C4-2B (cell line): ENCODE data around the gene B3GAT1.

Source experiments
- H3K27ac ChIP-seq: fragments of 450-650 bp; 2 replicates; pipeline ENCODE4 v1.5.1; 2017
- ZFX ChIP-seq: fragments of 450-650 bp; IDR thresholded peaks from 2 replicates; pipeline ENCODE4 v1.6.1; 2017
- TF ChIP-seq, protein P1 (sequence below): fragments of 450-650 bp; conservative IDR thresholded peaks from 2 replicates; pipeline ENCODE4 v1.5.1; 2017; ENCODE audit warnings: mild to moderate bottlenecking

The B3GAT1 gene

DNA sequence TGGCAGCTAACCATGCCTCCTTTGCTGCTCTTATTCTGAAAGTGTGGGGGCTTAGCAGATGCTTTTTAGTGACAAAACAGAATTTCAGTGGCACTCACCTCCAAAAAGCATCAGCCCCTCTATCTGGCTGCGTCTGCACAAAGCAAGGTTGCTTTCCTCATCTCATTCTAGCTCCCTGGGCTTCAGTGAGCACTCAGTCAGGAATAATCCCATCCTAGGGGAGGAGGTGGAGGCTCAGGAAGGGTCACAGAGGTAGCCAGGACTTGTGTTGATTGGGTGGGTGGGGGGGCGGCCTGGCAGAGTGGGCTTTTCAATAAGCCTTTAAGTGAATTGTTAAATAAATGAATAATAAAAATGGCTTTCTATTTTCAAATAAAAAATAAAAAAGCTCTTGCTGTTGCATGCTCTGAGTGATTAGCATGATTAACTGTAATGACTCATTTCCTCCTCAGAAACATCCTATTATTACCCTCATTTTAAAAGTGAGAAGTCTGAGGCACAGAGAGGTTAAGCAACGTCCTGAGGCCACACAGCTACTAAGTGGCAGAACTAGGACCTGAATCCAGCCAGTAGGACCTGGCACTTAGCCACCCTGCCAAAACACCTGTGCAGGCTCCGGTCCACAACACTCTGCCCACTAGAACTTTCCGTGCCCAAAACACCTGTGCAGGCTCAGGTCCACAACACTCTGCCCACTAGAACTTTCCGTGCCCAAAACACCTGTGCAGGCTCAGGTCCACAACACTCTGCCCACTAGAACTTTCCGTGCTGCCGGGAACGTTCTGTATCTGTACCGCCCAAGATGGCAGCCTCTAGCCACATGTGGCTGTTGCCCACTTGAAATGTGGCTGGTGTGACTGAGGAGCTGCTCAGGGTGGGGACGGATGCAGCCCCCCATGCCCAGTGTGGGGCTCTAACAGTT lies 5.5 kb downstream of the B3GAT1 start:
- H3K27ac ChIP-seq = no peak overlapping the region
- no peak for TF ChIP-seq ZFX
- TF ChIP-seq, protein P1, sequence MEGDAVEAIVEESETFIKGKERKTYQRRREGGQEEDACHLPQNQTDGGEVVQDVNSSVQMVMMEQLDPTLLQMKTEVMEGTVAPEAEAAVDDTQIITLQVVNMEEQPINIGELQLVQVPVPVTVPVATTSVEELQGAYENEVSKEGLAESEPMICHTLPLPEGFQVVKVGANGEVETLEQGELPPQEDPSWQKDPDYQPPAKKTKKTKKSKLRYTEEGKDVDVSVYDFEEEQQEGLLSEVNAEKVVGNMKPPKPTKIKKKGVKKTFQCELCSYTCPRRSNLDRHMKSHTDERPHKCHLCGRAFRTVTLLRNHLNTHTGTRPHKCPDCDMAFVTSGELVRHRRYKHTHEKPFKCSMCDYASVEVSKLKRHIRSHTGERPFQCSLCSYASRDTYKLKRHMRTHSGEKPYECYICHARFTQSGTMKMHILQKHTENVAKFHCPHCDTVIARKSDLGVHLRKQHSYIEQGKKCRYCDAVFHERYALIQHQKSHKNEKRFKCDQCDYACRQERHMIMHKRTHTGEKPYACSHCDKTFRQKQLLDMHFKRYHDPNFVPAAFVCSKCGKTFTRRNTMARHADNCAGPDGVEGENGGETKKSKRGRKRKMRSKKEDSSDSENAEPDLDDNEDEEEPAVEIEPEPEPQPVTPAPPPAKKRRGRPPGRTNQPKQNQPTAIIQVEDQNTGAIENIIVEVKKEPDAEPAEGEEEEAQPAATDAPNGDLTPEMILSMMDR = no peak

DNA sequence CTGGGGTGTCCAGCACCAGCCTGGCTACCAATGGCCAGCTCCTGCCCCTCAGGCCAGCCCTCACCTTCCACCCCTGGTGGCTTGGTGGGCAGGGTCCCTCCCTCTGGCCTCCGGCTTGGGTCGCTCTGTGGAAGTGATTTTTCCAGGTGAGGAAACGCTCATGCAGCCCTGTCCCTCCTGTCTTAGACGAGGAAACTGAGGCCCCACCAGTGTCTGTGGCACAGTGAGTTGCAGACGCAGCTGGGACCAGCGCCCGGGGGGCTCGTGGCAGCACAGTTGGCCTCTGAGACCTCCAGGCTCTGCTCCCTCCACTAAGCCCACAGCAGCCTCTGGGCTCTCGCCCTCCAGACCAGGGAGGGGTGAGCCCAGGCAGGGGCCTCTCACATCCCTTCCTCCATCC lies 6.2 kb downstream of the B3GAT1 start:
- H3K27ac ChIP-seq = no peak overlapping the region
- no peak for TF ChIP-seq ZFX
- TF ChIP-seq, protein P1 = no peak

DNA sequence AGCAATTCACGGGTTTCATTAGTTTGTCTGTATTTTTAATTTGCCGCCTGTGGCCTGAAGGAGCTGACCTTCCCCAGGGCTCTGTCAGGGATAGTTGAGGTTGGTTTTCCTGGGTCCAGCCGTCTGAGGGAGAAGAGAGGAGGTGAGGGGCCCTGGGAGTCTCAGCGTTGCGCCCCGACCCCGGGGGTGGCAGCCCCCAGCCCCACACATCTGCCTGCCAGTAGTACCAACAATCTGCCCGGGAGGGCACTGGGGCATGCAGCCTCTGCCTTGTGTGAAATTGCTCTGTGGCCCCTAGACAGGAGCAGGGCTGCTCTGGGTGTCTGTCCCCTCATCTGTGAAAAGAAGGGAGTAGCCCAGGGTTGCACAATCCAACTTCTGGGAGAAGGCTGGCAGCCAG lies 6.6 kb downstream of the B3GAT1 start:
- TF ChIP-seq ZFX = no peak
- TF ChIP-seq, protein P1 = no peak
- H3K27ac ChIP-seq = no peak overlapping the region

DNA sequence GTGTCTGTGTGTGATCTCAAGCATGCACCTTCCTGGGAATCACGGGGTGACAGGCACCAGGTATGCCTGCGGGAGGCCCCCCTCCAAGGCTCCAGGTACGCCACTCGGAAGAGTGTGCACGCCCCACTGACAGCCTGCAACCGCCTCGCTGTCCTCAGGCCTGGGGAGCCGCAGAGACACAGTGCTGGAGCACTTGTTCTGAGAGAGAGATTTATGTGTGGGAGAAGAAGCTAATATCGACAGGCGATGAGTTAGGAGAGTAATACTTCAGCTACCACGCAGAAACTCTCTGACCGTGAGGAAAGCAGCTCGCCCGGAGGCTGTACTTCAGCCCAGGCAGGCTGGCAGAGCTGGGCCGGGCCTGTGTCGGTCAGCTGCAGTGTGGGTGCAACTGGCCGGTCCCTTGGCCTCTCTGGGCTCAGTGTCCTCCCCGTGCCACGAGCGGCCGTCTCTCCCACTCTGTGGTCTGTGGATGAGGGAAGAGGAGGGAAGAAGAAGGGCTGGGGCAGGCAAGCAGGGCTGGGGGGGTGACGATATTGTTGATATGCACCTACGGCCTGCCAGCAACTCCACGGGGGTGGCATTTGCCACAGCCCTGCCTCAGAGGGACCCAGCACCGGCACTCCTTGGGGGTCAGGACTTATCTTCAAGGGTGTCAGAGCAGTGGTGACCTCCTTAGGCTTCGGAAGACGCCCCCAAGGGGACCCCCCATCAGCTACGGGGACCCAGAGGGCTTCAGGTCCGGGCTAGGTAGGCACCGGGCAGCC lies 7.3 kb downstream of the B3GAT1 start:
- no peak overlapping the region for H3K27ac ChIP-seq
- TF ChIP-seq, protein P1 = no peak
- TF ChIP-seq ZFX = no peak

DNA sequence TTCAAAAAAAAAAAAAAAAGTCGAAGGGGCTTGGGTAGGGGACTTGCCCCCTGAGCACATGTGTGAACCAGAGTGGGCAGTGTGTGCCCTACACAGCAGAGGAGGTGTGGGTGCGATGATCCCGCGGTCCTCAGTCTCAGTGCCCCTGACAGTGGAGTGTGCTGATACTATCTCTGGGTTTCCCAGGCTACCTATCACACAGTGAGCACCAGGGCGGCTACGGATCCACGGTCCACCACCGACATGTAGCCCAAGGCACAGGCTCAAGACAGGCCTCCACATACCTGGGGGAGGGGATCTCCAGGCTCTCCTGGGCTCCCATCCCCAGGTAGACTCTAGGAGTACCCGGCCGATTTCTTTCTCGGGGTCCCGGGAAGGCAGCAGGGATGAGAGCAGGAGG lies 9.1 kb downstream of the B3GAT1 start:
- TF ChIP-seq ZFX = no peak
- TF ChIP-seq, protein P1 = no peak
- no peak overlapping the region for H3K27ac ChIP-seq

DNA sequence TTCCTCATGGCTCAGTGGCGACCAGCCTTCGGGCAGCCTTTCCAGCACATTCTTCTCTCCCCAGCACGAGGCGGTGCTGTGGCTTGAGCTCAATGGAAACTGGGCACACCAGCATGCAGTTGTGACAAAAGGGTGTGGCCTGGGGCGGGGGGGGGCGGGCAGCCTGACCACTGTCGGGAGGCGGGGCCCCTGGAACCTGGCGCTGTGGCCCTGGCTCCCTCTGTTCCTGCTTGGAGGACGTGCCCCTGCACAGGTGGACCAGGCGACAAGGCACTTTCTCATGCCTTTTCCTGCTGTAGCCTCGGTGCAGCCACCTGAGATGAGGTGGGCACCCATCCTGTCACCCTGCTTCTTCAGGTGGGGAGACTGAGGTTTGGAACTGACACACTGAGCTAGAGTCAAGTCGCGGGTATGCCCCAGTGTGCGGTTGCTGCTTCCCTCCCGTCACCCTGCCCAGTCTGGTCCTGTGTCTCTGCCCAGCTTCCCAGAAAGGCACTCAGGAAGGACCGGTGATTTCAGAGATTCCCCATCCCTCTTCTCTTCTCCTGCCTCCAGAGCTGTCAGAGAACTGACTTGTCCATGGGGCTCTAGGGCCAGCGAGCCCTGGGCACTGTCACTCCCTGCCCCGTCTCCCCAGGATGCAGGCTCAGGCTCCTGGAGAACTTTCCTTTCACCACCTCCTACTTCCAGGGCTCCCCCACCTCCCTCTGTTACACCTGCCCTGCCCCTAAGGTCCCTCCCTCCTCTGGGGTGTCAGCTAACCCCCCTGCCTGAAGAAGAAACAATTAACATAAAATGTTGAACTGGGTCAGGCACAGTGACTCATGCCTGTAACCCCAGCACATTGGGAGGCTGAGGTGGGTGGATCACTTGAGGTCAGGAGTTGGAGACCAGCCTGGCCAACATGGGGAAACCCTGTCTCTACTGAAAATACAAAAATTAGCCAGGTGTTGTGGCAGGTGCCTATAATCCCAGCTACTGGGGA lies 9.9 kb downstream of the B3GAT1 start:
- TF ChIP-seq, protein P1 = no peak
- no peak for TF ChIP-seq ZFX
- H3K27ac ChIP-seq = no peak overlapping the region
